ENCODE results near the gene INCENP.
"Not testable (repeated sequence)": the region's sequence is repeated elsewhere in the genome, so short reads cannot be mapped to it uniquely, and the experiment has no call there.

Gene INCENP

DNA sequence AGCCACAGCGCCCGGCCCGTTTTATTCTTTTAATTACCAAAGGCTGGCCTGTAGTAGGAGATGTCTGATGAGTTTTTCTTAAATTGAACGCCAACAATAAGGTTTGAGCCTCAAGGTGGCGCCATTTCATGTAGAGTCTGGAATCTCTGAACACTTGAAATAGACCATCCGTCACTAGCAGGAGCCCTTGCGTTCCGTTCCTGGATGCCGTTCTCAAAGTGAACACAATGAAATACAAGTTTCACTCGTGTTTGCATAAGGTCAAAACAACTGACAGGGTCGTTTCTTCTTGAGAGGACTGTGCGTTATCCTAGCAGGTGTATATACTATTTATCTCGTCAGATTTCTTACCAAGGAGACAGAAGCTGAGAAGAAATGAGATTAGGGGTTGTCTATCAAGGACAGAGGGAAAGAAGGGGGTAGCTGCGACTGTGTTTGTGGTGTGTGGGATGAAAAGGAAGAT is 47.5 kb downstream of the INCENP start:
- peak; percentile 89 for DNase-seq (ENCODE audit: low spot score)

DNA sequence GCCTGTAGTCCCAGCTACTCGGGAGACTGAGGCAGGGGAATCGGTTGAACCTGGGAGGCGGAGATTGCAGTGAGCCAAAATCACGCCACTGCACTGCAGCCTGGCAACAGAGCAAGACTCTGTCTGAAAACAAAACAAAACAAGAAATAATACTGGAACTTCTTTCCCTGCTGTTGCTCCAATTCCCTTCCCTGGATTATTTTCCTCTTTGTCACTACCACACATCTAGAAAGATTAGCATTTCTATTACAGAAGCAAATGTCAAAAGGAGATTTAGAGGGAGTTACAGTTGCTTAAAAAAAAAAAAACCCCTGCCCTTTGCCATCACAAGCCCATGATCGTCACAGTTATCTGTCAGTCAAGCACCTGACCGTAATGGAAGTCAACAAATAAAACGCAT is 48.5 kb downstream of the INCENP start:
- DNase-seq (ENCODE audit: low spot score): no peak

DNA sequence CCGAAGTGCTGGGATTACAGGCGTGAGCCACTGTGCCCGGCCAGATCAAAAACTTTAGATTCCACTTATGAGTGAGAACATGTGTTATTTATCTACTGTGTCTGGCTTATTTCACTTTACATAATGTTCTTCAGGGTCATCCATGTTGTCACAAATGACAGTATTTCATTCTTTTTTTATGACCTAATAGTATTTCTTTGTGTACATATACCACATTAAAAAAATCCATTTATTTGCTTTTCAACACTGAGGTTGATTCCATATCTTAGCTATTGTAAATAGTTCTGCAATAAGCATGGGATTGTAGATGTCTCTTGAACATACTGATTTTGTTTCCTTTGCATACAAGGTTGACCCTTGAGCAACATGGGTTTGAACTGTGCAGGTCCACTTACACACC is 53.0 kb downstream of the INCENP start:
- DNase-seq (ENCODE audit: low spot score): no peak

DNA sequence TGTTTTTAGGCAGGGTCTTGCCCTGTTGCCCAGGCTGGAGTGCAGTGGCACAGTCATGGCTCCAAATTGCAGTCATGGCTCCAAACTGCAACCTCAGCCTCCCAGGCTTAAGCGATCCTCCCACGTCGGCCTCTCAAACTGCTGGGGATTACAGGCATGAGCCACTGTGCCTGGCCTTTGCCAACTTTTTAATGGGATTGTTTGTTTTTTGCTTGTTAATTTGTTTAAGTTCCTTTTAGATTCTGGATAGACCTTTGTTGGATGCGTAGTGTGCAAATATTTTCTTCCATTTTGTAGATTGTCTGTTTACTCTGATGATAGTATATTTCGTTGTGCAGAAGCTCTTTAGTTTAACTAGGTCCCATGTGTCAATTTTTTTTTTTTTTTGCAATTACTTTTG is 56.2 kb downstream of the INCENP start:
- DNase-seq (ENCODE audit: low spot score): no peak

DNA sequence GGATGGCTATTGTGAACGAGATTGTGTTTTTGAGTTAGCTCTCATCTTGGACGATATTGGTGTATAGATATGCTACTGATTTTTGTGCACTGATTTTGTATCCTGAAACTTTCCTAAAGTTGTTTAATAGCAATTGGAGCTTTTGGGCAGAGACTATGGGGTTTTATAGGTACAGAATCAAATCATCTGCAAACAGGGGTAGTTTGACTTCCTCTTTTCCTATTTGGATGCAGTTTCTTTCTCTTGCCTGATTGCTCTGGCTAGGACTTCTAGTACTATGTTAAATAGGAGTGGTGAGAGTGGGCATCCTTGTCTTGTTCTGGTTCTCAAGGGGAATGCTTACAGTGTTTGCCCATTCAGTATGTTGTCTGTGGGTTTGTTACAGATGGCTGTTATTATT is 57.3 kb downstream of the INCENP start:
- no peak for DNase-seq (ENCODE audit: low spot score)

DNA sequence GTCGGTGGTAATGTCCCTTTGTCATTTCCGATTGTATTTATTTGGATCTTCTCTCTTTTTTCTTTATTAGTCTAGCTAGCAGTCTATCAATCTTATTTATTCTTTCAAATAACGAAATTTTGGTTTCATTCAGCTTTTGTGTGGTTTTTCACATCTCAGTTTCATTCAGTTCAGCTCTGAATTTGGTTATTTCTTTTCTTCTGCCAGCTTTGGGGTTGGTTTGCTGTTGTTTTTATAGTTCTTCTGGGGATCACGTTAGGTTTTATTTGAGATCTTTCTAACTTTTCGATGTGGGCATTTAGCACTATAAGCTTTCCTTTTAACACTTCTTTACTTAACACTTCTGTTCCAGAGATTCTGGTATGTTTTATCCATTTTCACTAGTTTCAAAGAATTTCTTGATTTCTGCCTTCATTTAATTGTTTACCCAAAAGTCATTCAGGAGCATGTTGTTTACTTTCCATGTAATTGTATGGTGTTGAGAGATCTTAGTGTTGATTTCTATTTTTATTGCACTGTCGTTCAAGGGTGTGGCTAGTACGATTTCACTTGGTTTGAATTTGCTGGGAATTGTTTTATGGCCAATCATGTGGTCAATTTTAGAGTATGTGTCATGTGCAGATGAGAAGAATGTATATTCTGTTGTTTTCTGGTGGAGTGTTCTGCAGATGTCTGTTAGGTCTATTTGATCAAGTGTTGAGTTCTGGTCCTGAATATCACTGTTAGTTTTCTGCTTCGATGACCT is 58.5 kb downstream of the INCENP start:
- DNase-seq (ENCODE audit: low spot score): no peak

DNA sequence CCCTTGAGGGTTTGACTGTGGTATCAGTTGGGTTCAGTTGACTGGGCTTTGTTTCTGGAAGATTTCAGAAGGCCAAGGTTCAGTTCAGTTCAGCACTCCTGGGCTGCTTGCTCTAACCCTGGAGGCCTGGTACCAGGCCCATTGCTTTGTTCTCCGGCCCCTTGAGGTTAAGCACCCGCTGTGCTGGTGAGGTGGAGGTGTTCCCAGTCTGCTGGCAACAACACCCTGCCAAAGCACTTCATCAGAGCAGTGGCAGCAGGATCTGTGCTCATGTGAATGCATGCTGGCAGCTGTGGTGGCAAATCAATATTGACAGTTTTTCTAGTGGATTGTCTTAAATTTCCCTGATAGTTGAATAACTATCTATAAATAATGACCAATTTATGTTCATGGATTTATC is 62.4 kb downstream of the INCENP start:
- DNase-seq (ENCODE audit: low spot score): no peak

DNA sequence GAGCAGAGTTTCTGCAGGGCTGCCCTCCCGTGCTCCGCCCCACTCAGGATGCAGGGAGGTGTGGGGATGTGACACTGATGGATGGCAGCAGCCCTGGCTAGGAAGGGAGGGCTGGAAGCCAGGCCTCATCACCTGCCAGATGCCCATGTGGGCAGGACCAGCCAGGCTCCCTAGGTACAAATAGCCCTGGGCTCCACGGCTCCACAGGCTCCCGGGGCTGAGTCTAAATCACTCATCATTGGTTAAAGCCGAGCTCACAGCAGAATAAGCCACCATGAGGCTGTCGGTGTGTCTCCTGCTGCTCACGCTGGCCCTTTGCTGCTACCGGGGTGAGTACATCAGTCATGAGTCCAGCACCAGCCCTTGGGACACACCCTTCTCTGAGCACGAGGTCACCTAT is 66.2 kb downstream of the INCENP start, which contains the start of gene SCGB1D1:
Gene SCGB1D1, plus strand, starts transcription at position 206 of the 400 bp plus-strand sequence. Its CDS starts 69 bp downstream, at position 275.
- DNase-seq (ENCODE audit: low spot score): no peak

DNA sequence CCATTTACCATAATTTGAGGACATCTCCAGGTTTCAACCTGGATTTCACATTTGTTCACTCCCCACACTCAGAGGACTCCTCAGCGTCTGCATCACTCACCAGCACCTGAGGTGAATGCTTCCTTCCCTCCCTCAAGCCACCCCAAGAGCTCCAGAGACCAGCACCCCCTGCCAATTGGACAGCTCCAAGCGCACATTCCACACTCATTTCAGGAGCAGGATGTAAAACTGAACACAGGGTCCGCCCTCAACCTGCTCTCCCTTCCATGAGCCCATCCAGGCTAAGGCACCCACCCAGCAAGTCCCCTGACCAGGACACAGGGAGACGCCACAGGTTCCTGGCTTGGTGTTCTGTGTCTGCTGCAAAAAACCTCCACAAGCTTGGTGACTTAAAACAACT is 70.1 kb downstream of the INCENP start:
- DNase-seq (ENCODE audit: low spot score): no peak

DNA sequence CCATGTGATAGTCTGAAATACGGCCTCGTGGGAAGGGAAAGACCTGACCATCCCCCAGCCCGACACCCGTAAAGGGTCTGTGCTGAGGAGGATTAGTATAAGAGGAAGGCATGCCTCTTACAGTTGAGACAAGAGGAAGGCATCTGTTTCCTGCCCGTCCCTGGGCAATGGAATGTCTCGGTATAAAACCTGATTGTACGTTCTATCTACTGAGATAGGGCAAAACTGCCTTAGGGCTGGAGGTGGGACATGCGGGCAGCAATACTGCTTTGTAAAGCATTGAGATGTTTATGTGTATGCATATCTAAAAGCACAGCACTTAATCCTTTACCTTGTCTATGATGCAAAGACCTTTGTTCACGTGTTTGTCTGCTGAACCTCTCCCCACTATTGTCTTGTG is 71.2 kb downstream of the INCENP start:
- not testable (repeated sequence) for DNase-seq (ENCODE audit: low spot score)

DNA sequence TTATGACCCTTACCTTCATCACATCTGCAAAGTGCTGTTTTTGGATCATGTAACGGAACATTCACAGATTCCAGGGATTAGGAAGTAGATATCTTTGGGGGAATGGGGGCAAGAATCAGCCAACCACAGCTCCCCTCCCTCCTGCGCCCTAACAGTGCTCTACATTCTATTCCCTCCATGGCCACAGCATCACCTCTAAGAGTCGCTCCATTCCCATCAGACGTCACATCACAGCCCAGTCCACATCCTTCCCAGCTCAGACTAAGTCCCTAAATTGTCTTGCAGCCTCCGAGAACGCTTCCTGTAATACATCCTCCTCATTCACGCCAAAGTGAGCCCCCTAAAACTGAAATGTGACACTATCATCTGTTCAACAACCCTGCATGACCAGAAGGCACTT is 72.1 kb downstream of the INCENP start:
- DNase-seq (ENCODE audit: low spot score): no peak

DNA sequence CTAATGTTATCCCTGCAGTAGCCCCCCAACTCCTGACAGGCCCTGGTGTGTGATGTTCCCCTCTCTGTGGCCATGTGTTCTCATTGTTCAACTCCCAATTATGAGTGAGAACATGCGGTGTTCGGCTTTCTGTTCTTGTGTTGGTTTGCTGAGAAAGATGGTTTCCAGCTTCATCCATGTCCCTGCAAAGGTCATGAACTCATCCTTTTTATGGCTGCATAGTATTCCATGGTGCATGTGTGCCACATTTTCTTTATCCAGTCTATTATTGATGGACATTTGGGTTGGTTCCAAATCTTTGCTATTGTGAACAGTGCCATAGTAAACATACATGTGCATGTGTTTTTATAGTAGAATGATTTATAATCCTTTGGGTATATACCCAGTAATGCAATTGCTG is 73.6 kb downstream of the INCENP start:
- not testable (repeated sequence) for DNase-seq (ENCODE audit: low spot score)

DNA sequence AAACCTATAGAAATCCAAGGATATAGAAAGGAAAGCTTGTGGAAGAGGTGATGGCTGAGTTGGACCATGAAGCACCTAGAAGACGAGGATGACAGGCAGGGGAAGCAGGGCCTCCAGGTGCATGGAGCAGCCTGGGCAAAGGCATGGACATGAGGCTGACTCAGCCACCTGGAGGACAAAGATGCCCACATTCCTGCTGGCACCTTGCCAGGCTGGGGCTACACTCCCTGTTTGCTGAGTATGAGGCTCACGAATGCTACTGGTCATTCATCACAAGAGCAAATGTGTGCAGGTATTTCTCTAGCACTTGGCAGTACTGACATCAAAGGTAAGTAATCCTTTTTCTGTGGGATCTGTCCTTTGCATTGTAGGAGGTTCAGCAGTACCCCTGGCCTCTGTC is 77.6 kb downstream of the INCENP start:
- no peak for DNase-seq (ENCODE audit: low spot score)
